ENCODE data around the gene BATF.
"Not testable (repeated sequence)": the region's sequence is repeated elsewhere in the genome, so short reads cannot be mapped to it uniquely, and the experiment has no call there.

Gene BATF

DNA sequence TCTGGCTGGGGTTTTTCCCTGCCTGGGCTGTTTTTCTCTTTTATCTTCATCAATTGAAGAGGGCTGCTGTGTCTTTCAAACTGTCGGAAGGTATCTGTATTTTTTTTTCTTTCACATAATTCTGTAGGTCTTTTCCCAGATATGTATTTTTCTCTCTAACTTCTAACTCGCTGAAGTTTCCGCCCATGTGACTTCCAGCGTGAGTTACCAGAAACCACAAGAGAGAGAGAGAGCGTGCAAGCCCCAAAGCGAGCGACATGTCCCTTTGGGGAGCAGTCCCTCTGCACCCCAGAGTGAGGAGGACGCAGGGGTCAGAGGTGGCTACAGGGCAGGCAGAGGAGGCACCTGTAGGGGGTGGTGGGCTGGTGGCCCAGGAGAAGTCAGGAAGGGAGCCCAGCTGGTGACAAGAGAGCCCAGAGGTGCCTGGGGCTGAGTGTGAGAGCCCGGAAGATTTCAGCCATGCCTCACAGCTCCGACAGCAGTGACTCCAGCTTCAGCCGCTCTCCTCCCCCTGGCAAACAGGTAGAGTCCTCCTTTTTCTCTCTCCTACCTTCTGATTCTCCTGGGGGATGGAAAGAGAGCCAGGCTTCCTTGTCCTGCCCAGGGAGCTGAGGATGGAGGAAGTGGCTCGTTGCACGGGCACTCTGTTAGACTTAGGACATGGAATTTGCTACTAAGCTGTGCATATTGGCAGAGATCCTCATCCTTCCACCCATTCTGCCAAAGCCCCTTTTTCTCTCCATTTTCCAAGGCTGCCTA is at the start of gene BATF:
Gene BATF, plus strand, starts transcription at position 246 of the 759 bp plus-strand sequence. Its CDS starts 214 bp downstream, at position 460.
- FAIRE-seq = no peak

- FAIRE-seq = not testable (repeated sequence)
Measured at GRCh38 chr14:75474127-75474526, 48.1 kb upstream of the BATF start.

- no peak for FAIRE-seq
Measured at GRCh38 chr14:75476274-75476995, 45.8 kb upstream of the BATF start.

DNA sequence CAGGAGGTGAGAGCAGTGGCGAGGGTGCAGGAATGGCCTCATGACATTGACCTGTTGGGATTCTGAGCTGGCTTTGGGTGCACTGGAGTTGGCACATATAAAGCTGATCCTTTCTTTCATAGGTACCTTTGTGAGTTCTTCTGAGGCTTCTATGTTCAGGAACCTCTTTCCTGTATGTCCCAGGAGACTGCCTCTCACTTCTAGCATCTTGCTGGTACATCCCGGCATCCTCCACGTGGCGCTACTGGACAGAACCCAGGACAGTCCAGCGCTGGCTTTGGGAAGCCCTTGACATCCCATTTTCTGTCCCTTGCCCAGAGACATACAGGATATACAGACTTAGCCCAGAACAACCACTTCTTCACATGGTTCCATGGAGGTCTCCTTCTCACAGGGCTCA is 44.4 kb upstream of the BATF start:
- no peak for FAIRE-seq

- FAIRE-seq = no peak
Measured at GRCh38 chr14:75479770-75480600, 42.3 kb upstream of the BATF start.

GRCh38 chr14:75482366-75482765 is 39.9 kb upstream of the BATF start:
- no peak for FAIRE-seq

GRCh38 chr14:75484711-75485429 is 37.4 kb upstream of the BATF start:
- no peak for FAIRE-seq

- no peak for FAIRE-seq
Measured at GRCh38 chr14:75486318-75486717, 36.0 kb upstream of the BATF start.

- no peak for FAIRE-seq
Measured at GRCh38 chr14:75487155-75487671, 35.1 kb upstream of the BATF start.

GRCh38 chr14:75489480-75489837 is 32.8 kb upstream of the BATF start:
- no peak for FAIRE-seq

DNA sequence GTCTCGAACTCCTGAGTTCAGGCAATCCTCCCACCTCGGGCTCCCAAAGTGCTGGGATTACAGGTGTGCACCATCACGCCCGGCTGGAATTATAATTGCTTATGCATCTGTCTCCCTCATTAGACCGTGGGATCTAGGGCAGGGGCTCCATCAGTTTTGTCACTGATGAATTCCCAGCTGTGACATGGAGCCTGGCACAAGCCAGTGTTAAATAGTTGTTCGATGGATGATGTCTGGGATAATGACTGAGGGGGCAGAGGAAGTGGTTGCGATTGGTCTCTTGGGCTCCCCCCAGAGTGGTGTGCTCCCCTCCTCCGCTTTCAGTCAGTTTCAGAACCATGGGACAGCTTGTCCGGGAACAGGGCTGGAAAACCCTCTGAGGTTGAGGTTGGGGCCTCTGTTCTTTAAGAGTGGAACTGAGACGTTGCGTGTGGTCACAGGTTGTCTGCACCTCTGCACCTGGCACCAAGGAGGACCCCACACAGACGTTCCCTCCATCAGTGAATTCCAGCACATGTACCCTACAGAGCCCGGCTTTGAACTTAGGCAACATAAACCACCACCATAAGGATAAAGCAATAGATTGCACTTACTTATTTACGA is 30.8 kb upstream of the BATF start:
- FAIRE-seq = no peak

GRCh38 chr14:75492832-75493591 is 29.3 kb upstream of the BATF start:
- no peak for FAIRE-seq

GRCh38 chr14:75493592-75494087 is 28.6 kb upstream of the BATF start:
- FAIRE-seq = no peak

DNA sequence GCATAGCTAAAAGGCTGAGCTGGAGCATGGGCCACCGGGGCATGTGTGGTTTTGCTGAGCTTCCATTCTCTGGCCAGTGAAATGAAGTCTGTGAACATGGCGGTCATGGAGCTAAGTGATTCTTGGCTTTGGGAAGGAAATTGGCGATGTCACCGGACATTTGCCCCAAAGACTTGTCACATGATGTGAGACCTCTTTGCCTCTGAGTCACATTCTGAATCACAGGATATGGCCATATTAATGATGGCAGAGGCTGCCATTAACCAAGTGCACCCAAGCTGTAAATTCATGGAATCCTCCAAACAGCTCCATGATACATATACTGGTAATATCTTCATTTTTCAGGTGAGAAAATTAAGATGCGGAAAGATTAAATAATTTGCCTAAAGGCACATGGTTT is 27.4 kb upstream of the BATF start:
- no peak for FAIRE-seq

DNA sequence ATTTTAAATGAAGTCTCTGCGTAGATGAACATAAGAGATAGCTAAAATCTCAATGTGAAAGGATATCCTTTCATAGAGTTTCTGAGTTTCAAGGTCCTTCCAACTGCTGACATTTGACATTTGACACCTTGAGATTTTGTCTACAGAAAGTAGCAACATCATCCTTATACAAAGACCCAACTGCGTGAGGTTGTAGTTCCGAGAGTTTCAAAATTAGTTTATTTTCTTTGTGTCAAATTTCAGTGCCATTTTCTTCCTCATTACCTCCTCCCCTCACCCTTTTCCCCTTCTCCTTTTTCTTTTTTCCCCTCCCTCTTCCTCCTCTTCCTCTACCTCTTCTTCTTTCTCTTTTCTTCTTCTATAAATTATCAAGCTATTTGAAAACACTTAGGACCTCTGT is 26.9 kb upstream of the BATF start:
- FAIRE-seq = no peak

DNA sequence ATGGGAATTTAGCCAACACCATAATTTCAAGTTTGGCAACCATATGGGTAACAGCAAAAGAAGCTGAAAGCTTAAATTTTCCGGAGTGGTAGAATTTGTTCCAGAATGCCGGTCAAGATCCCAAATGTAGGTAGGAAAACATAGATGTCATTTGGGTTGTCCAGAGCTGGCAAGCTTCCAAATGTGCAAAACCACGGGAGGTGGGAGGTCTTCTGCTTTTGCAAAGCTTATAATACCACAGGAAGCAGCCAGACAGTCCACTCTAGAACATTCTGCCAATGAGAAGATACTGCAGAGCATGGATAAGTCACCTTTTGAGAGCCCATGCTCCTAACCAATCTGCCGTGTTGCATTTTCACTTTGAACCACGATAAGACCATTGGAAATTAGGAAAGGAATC is 26.4 kb upstream of the BATF start:
- no peak for FAIRE-seq

- no peak for FAIRE-seq
Measured at GRCh38 chr14:75496755-75497154, 25.5 kb upstream of the BATF start.

- no peak for FAIRE-seq
Measured at GRCh38 chr14:75497191-75497590, 25.1 kb upstream of the BATF start.

DNA sequence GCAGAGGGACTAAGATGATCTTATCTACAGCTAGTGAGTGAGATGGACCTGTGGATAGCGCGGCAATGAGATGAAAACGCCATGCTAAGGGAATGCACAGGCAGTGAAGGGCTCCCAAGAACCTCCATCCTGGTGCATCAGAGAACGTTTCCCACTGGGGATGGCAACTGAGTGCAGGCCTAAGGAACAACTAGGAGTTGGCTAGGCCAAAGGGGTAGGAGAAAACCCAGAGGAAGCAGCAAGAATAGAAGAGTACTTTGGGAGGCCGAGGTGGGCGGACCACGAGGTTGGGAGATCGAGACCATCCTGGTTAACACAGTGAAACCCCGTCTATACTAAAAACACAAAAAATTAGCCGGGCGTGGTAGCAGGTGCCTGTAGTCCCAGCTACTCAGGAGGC is 24.6 kb upstream of the BATF start:
- FAIRE-seq = no peak

DNA sequence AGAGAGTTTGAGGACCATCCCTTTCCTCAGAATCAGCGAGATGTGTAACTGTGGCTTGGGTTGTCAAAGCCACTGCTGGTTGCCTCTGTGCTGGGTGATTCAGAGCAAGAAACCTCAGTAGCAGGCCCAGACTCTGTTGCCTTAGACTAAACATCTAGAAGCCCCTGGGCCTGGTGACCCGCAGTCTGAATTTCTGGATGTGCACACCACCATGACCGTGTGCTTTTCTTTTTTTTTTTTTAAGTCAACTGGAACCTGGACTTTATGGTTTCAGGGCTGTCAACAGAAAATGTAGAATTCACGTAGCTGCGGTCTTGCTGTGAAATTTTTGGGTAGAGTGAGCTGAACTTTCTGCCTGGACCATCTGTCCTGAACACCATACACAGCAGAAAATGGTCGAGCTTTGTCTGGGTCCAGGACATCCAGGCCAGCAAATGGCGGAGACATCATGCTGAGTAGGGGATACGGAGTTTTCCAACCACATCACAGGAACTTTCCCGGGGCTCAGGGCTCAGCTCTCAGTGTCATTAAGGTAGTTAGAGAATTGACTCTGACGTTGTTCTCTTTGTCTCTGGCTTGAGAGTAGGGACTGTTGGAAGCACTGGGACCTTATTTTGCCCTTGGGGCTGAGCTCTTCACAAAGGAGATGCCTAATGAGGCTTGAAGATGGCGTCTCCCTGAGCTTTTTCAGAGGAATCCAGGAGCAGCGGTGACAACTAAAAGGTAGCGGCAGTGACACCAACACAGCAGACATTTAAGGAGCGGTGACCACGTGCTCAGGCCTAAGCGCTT is 23.0 kb upstream of the BATF start:
- FAIRE-seq = no peak

Measured in A204.1 (cell line).